Pulmonary artery endothelial cell (primary cell): ENCODE measurements around the gene HSD17B14. TPM values are rescaled to one million over a fixed set of nuclear protein-coding genes. Genes with fewer than 3 reads are reported as not detected.
"Not testable (repeated sequence)": the region's sequence is repeated elsewhere in the genome, so short reads cannot be mapped to it uniquely, and the experiment has no call there.

Source experiments
- DNase-seq: peaks from one replicate; pipeline ENCODE4 v3.0.0-alpha.2; 2011; ENCODE audit warnings: low read depth, low spot score
- total RNA-seq: library from RNA; depleted of rRNA; stranded (reverse); fragments of >200 nt; gene quantifications from 2 replicates; pipeline ENCODE4 v1.2.3, GENCODE V29; 2014

Gene HSD17B14
- 4.8 and 6.4 TPM in 2 replicates for total RNA-seq

- DNase-seq = no peak
Observed at GRCh38 chr19:48836089-48837017, at the start of gene HSD17B14. Gene HSD17B14 (minus strand): TSS chr19:48836491. CDS start chr19:48836411, 80 bp downstream.

GRCh38 chr19:48883726-48884125 is 47.4 kb upstream of the HSD17B14 start:
- DNase-seq = no peak

- DNase-seq = no peak
Observed at GRCh38 chr19:48881741-48882657, 45.7 kb upstream of the HSD17B14 start.

- DNase-seq = not testable (repeated sequence)
Observed at GRCh38 chr19:48879696-48880095, 43.4 kb upstream of the HSD17B14 start.

GRCh38 chr19:48879025-48879637 is 42.8 kb upstream of the HSD17B14 start:
- no peak for DNase-seq

- DNase-seq = peak; percentile 49
Observed at GRCh38 chr19:48878196-48879024, 42.1 kb upstream of the HSD17B14 start.

- no peak for DNase-seq
Observed at GRCh38 chr19:48877855-48878195, 41.5 kb upstream of the HSD17B14 start.

GRCh38 chr19:48876043-48876981 is 40.0 kb upstream of the HSD17B14 start:
- DNase-seq = not testable (repeated sequence)

- DNase-seq = no peak
Observed at GRCh38 chr19:48874303-48875135, 38.2 kb upstream of the HSD17B14 start.

- DNase-seq = no peak
Observed at GRCh38 chr19:48873476-48874302, 37.4 kb upstream of the HSD17B14 start.

- peak; percentile 87 for DNase-seq
Observed at GRCh38 chr19:48872884-48873475, 36.7 kb upstream of the HSD17B14 start.

- peak; percentile 91 for DNase-seq
Observed at GRCh38 chr19:48872182-48872883, 36.0 kb upstream of the HSD17B14 start, which contains the start of gene PPP1R15A. Gene PPP1R15A (plus strand): TSS chr19:48872421. CDS start chr19:48873234, 813 bp downstream.

GRCh38 chr19:48871471-48872181 is 35.3 kb upstream of the HSD17B14 start:
- DNase-seq = not testable (repeated sequence)

- no peak for DNase-seq
Observed at GRCh38 chr19:48870048-48870447, 33.8 kb upstream of the HSD17B14 start.

- DNase-seq = no peak
Observed at GRCh38 chr19:48868114-48868886, 32.0 kb upstream of the HSD17B14 start, which contains the start of gene PLEKHA4. Gene PLEKHA4 (minus strand): TSS chr19:48868617. CDS start chr19:48867620, 997 bp downstream.
